Globus pallidus (tissue), 1 donor: ENCODE results near the gene MARCHF2.
A peak's percentile ranks its signal among the peaks of the same experiment; 100 is the strongest.

Experiments
- DNase-seq: peaks from one replicate; pipeline ENCODE4 v3.0.0-alpha.2; 2015; ENCODE audit warnings: low spot score

Gene MARCHF2

GRCh38 chr19:8387688-8388611, 25.2 kb upstream of the MARCHF2 start:
- no peak for DNase-seq

- no peak for DNase-seq
These were observed 24.5 kb upstream of the MARCHF2 start for GRCh38 chr19:8388612-8388958.

- DNase-seq, result peak; percentile 100
These were observed 23.1 kb upstream of the MARCHF2 start, which contains the start of gene RAB11B for GRCh38 chr19:8389891-8390616. RAB11B (plus strand) TSS chr19:8390360; CDS start chr19:8390417, 57 bp downstream.

- DNase-seq, result peak; percentile 97
These were observed 22.5 kb upstream of the MARCHF2 start for GRCh38 chr19:8390617-8390981.

- no peak for DNase-seq
These were observed 21.7 kb upstream of the MARCHF2 start for GRCh38 chr19:8391198-8392016.

- DNase-seq, result peak; percentile 67
These were observed 21.0 kb upstream of the MARCHF2 start for GRCh38 chr19:8392017-8392591.

GRCh38 chr19:8393192-8393870, 19.8 kb upstream of the MARCHF2 start:
- no peak for DNase-seq

- DNase-seq, result peak; percentile 97
These were observed 19.2 kb upstream of the MARCHF2 start for GRCh38 chr19:8393871-8394250.

- DNase-seq, result no peak
These were observed 17.5 kb upstream of the MARCHF2 start for GRCh38 chr19:8395621-8396082.

GRCh38 chr19:8396185-8396562, 16.9 kb upstream of the MARCHF2 start:
- no peak for DNase-seq

- peak; percentile 80 for DNase-seq
These were observed 16.4 kb upstream of the MARCHF2 start for GRCh38 chr19:8396563-8397203.

- no peak for DNase-seq
These were observed 15.8 kb upstream of the MARCHF2 start for GRCh38 chr19:8397271-8397670.

- DNase-seq, result no peak
These were observed 15.3 kb upstream of the MARCHF2 start for GRCh38 chr19:8397746-8398310.

GRCh38 chr19:8398311-8398771, 14.8 kb upstream of the MARCHF2 start:
- no peak for DNase-seq

GRCh38 chr19:8399681-8400188, 13.4 kb upstream of the MARCHF2 start:
- DNase-seq, result no peak

GRCh38 chr19:8401981-8402411, 11.1 kb upstream of the MARCHF2 start:
- DNase-seq, result no peak

GRCh38 chr19:8403098-8403819, 9.8 kb upstream of the MARCHF2 start:
- DNase-seq, result no peak

- no peak for DNase-seq
These were observed 9.3 kb upstream of the MARCHF2 start for GRCh38 chr19:8403820-8404109.

GRCh38 chr19:8404391-8405151, 8.5 kb upstream of the MARCHF2 start:
- no peak for DNase-seq
